Neural cell (in vitro differentiated cells): Measurements from ENCODE around the gene HORMAD2. TPM values are rescaled to one million over a fixed set of nuclear protein-coding genes. Genes with fewer than 3 reads are reported as not detected.

Source experiments
- H2AFZ ChIP-seq: fragments of 200-600, 300-800 bp; sonication (generic), shearing (Covaris generic); 2 replicates; pipeline ENCODE4 v1.6.0; 2014; ENCODE audit warnings: low read depth, mild to moderate bottlenecking, antibody characterized with exemption, low read length, moderate library complexity
- H3F3A ChIP-seq: fragments of 200-600 bp; shearing (Covaris generic); 2 replicates; pipeline ENCODE4 v1.6.1; 2016; ENCODE audit warnings: mild to moderate bottlenecking, moderate library complexity, mixed read lengths, antibody characterized with exemption, low read length; ENCODE audit not compliant: insufficient read depth, poor library complexity, severe bottlenecking
- H3K27ac ChIP-seq: fragments of 200-600, 300-800 bp; sonication (generic), shearing (Covaris generic); 2 replicates; pipeline ENCODE4 v1.5.1; 2014; ENCODE audit warnings: mild to moderate bottlenecking, low read length, moderate library complexity
- H3K27me3 ChIP-seq: fragments of 300-800, 200-600 bp; sonication (generic), shearing (Covaris generic); 2 replicates; pipeline ENCODE4 v1.6.0; 2014; ENCODE audit warnings: mild to moderate bottlenecking, low read depth, low read length, moderate library complexity; ENCODE audit not compliant: insufficient read depth
- H3K36me3 ChIP-seq: fragments of 300-800, 200-600 bp; sonication (generic), shearing (Covaris generic); 2 replicates; pipeline ENCODE4 v1.5.1; 2014; ENCODE audit warnings: mild to moderate bottlenecking, antibody characterized with exemption, low read length, moderate library complexity; ENCODE audit not compliant: insufficient read depth
- H3K4me2 ChIP-seq: fragments of 300-800, 200-600 bp; sonication (generic), shearing (Covaris generic); 2 replicates; pipeline ENCODE4 v1.6.0; 2014; ENCODE audit warnings: mild to moderate bottlenecking, low read length
- H3K4me3 ChIP-seq: fragments of 300-800, 200-600 bp; sonication (generic), shearing (Covaris generic); 2 replicates; pipeline ENCODE4 v1.5.1; 2014; ENCODE audit warnings: mild to moderate bottlenecking, low read length, moderate library complexity
- H3K79me2 ChIP-seq: fragments of 200-600 bp; shearing (Covaris generic); replicated peaks from 2 replicates; pipeline ENCODE4 v1.6.0; 2014; ENCODE audit warnings: mild to moderate bottlenecking, low read length, moderate library complexity; ENCODE audit not compliant: insufficient read depth
- H3K9ac ChIP-seq: fragments of 300-800, 200-600 bp; sonication (generic), shearing (Covaris generic); 2 replicates; pipeline ENCODE4 v1.6.1; 2016; ENCODE audit warnings: mild to moderate bottlenecking, low read length, mixed read lengths
- H3K9me2 ChIP-seq: fragments of 200-600 bp; shearing (Covaris generic); 2 replicates; pipeline ENCODE4 v1.6.1; 2016; ENCODE audit warnings: mild to moderate bottlenecking, low read length, mixed read lengths; ENCODE audit not compliant: insufficient read depth
- H3K9me3 ChIP-seq: fragments of 200-600, 300-800 bp; sonication (generic), shearing (Covaris generic); 2 replicates; pipeline ENCODE4 v1.6.1; 2016; ENCODE audit warnings: mild to moderate bottlenecking, mixed run types, low read length, moderate library complexity, mixed read lengths
- H4K20me1 ChIP-seq: fragments of 200-600 bp; shearing (Covaris generic); 2 replicates; pipeline ENCODE4 v1.6.1; 2016; ENCODE audit warnings: mild to moderate bottlenecking, mixed run types; ENCODE audit not compliant: insufficient read depth
- EP300 ChIP-seq: fragments of 450-650 bp; conservative IDR thresholded peaks from 2 replicates; pipeline ENCODE4 v1.6.1; 2014; ENCODE audit warnings: antibody characterized with exemption, mild to moderate bottlenecking, moderate library complexity; ENCODE audit not compliant: poor library complexity, severe bottlenecking
- EZH2 ChIP-seq: fragments of 200-600, 300-800 bp; shearing (Covaris generic), sonication (generic); IDR thresholded peaks from 2 replicates; pipeline ENCODE4 v1.6.1; 2014; ENCODE audit warnings: antibody characterized with exemption, low read length, borderline replicate concordance, mild to moderate bottlenecking; ENCODE audit not compliant: insufficient read depth, poor library complexity, severe bottlenecking
- MXI1 ChIP-seq: fragments of 450-650 bp; conservative IDR thresholded peaks from 2 replicates; pipeline ENCODE4 v1.6.1; 2014; ENCODE audit warnings: antibody characterized with exemption, mild to moderate bottlenecking; ENCODE audit not compliant: poor library complexity, severe bottlenecking
- POLR2AphosphoS5 ChIP-seq: IDR thresholded peaks from 2 replicates; pipeline ENCODE4 v1.6.1; 2012
- RAD21 ChIP-seq: fragments of 450-650 bp; conservative IDR thresholded peaks from 2 replicates; pipeline ENCODE4 v1.6.1; 2014; ENCODE audit warnings: antibody characterized with exemption, mild to moderate bottlenecking, moderate library complexity
- REST ChIP-seq: IDR thresholded peaks from 2 replicates; pipeline ENCODE4 v1.6.1; 2012; ENCODE audit warnings: borderline replicate concordance
- SMC3 ChIP-seq: fragments of 450-650 bp; conservative IDR thresholded peaks from 2 replicates; pipeline ENCODE4 v1.6.1; 2014; ENCODE audit warnings: antibody characterized with exemption, mild to moderate bottlenecking, moderate library complexity; ENCODE audit not compliant: poor library complexity
- TAF1 ChIP-seq: IDR thresholded peaks from 2 replicates; pipeline ENCODE4 v1.6.1; 2012; ENCODE audit warnings: low read depth
- polyA plus RNA-seq: library from polyadenylated mRNA; depleted of rRNA; stranded (reverse); fragments of >200 nt; gene quantifications from 2 replicates; pipeline ENCODE4 v1.2.3, GENCODE V29; 2014
- TF ChIP-seq, protein P1 (sequence below): fragments of 450-650 bp; IDR thresholded peaks from 2 replicates; pipeline ENCODE4 v1.5.1; 2014; ENCODE audit warnings: antibody characterized with exemption, mild to moderate bottlenecking, moderate library complexity; ENCODE audit not compliant: poor library complexity, severe bottlenecking

Gene HORMAD2
- polyA plus RNA-seq, 1 donor from 2014 or later, result 1.2 TPM

- no peak overlapping the region for H2AFZ ChIP-seq
- H3K79me2 ChIP-seq, result no peaks in the 10 kb centered on the region
- H3K36me3 ChIP-seq, result no peaks in the 10 kb centered on the region
Measured at GRCh38 chr22:30113494-30113893, 33.2 kb downstream of the HORMAD2 start.

DNA sequence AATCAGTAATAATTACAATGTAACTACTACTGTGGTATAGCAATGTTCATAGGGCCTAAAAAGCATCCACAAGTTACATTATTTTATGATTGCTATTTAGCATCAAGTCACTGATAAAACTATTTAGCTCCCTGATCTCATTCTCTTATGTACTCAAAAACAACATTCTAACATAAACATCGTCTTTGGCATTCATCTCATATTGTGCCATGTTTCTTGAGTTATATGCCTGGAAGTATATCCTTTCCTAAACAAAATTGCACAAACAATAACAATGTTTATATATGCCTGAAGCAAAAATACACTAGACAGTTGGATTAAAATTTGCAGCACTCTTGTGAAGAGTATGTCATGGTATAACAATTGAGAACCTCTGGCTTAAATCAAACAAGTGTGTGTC lies 34.1 kb downstream of the HORMAD2 start:
- Histone ChIP-seq H3K9me3 (no peaks in the 10 kb centered on the region), H3K9me2 (no peaks in the 10 kb centered on the region), H3K27ac (no peak overlapping the region), H3F3A (no peaks in the 10 kb centered on the region), H4K20me1 (no peaks in the 10 kb centered on the region), H3K79me2 (no peaks in the 10 kb centered on the region), H3K36me3 (no peaks in the 10 kb centered on the region), H3K4me3 (no peak overlapping the region), H2AFZ (no peak overlapping the region), H3K27me3 (no peaks in the 10 kb centered on the region), H3K4me2 (no peak overlapping the region), H3K9ac (no peak overlapping the region)
- TF ChIP-seq SMC3 (no peak), EZH2 (no peak)
- TF ChIP-seq, protein P1, sequence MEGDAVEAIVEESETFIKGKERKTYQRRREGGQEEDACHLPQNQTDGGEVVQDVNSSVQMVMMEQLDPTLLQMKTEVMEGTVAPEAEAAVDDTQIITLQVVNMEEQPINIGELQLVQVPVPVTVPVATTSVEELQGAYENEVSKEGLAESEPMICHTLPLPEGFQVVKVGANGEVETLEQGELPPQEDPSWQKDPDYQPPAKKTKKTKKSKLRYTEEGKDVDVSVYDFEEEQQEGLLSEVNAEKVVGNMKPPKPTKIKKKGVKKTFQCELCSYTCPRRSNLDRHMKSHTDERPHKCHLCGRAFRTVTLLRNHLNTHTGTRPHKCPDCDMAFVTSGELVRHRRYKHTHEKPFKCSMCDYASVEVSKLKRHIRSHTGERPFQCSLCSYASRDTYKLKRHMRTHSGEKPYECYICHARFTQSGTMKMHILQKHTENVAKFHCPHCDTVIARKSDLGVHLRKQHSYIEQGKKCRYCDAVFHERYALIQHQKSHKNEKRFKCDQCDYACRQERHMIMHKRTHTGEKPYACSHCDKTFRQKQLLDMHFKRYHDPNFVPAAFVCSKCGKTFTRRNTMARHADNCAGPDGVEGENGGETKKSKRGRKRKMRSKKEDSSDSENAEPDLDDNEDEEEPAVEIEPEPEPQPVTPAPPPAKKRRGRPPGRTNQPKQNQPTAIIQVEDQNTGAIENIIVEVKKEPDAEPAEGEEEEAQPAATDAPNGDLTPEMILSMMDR, result no peak

More at GRCh38 chr22:30113494-30113893, 33.2 kb downstream of the HORMAD2 start:
- Histone ChIP-seq H3K9ac (no peak overlapping the region), H3K9me3 (no peaks in the 10 kb centered on the region), H4K20me1 (no peaks in the 10 kb centered on the region), H3F3A (no peaks in the 10 kb centered on the region), H3K27me3 (no peaks in the 10 kb centered on the region), H3K9me2 (no peaks in the 10 kb centered on the region), H3K27ac (no peak overlapping the region), H3K4me3 (no peak overlapping the region), H3K4me2 (no peak overlapping the region)
- TF ChIP-seq EZH2 (no peak), TAF1 (no peak), EP300 (no peak), RAD21 (no peak), SMC3 (no peak), POLR2AphosphoS5 (no peak), REST (no peak), MXI1 (no peak)
- TF ChIP-seq, protein P1, result no peak
